CD4-positive, alpha-beta T cell treated with Interleukin-12 subunit alpha and Interleukin-12 subunit beta, for 1 hour (primary cell): ENCODE data around the gene SMYD4.

Experiments used
- DNase-seq: peaks from one replicate; pipeline ENCODE4 v3.0.0-alpha.2; 2020

SMYD4 gene

GRCh38 chr17:1729966-1730325 is 99.8 kb downstream of the SMYD4 start:
- no peak for DNase-seq
